K562 (cell line): Measurements from ENCODE around the gene MCAM. TPM values are rescaled to one million over a fixed set of nuclear protein-coding genes. Genes with fewer than 3 reads are reported as not detected.

Source experiments
- GATAD2A ChIP-seq: fragments of 450-650 bp; IDR thresholded peaks from 2 replicates; pipeline ENCODE4 v1.6.1; 2017
- RCOR1 ChIP-seq, 2 experiments: IDR thresholded peaks; 2 replicates each; pipeline ENCODE4 v1.6.1; 2012; ENCODE audit warnings: low read depth in 2 of 2, low read length in 2 of 2, borderline replicate concordance in 1 of 2, improper control_type of control experiment in 1 of 2
- RFX1 ChIP-seq: fragments of 450-650 bp; IDR thresholded peaks from 2 replicates; pipeline ENCODE4 v1.6.1; 2016; ENCODE audit warnings: mild to moderate bottlenecking, moderate library complexity
- TCF7L2 ChIP-seq: fragments of 150-350 bp; IDR thresholded peaks from 2 replicates; pipeline ENCODE4 v1.6.1; 2016; ENCODE audit warnings: low read depth, mild to moderate bottlenecking, low read length, moderate library complexity
- ZNF263 ChIP-seq: sonication (generic); formaldehyde crosslinking; IDR thresholded peaks from 2 replicates; pipeline ENCODE4 v1.8.0; 2022; ENCODE audit warnings: mild to moderate bottlenecking, missing genetic modification reagents, borderline replicate concordance
- ZNF740 ChIP-seq, 3 experiments: fragments of 200-800 bp in 1 of 3; sonication (Bioruptor generic) in 1 of 3; sonication (generic) in 1 of 3; formaldehyde crosslinking in 1 of 3; IDR thresholded peaks; 2 replicates each; pipeline versions ENCODE4 v1.6.1 to v1.8.0; 2016 to 2022; ENCODE audit warnings: mild to moderate bottlenecking in 2 of 3, missing compliant biosample characterization in 2 of 3, missing genetic modification characterization in 2 of 3, missing genetic modification reagents in 1 of 3
- polyA plus RNA-seq, 8 experiments: library from polyadenylated mRNA; depleted of rRNA in 4 of 8; stranded (reverse) in 5 of 8; unstranded in 3 of 8; fragments of >200 nt; fragmentation: Nextera tagmentation in 2 of 8; fragmentation: Illumina TruSeq in 1 of 8; extraction: Ambion mirVana in 2 of 8; extraction: Trizol in 1 of 8; gene quantifications; 2 replicates each; pipeline versions ENCODE4 v1.2.1 to v1.2.3, GENCODE V29; 2011 to 2014; ENCODE audit warnings: inconsistent platforms in 1 of 8, missing spikeins in 1 of 8
- total RNA-seq, 7 experiments: library from RNA; depleted of rRNA in 6 of 7; stranded (reverse); fragments of >200 nt in 6 of 7; fragmentation: Illumina TruSeq in 2 of 7; extraction: Trizol in 2 of 7; gene quantifications; 2 replicates each; pipeline versions ENCODE4 v1.2.1 to v1.2.3, GENCODE V29; 2011 to 2021; ENCODE audit warnings: low replicate concordance in 1 of 7
- TF ChIP-seq, protein P1 (sequence below): fragments of 250-450 bp; sonication (Bioruptor Pico); IDR thresholded peaks from 2 replicates; pipeline ENCODE4 v1.8.0; 2022; ENCODE audit warnings: inconsistent platforms
- TF ChIP-seq, protein P2 (sequence below): fragments of 200-600 bp; sonication (generic); IDR thresholded peaks from one replicate; pipeline ENCODE4 v1.6.1; 2012; ENCODE audit warnings: mild to moderate bottlenecking, low read depth, low read length, inconsistent platforms
- TF ChIP-seq, protein P3 (sequence below): fragments of 250-450 bp; sonication (Bioruptor Pico); IDR thresholded peaks from 2 replicates; pipeline ENCODE4 v1.9.0; 2021; ENCODE audit warnings: mild to moderate bottlenecking, inconsistent platforms

Gene MCAM
- total and polyA plus RNA-seq, 9 of the 15 experiments (the other 6 are each of a cell fraction or from before 2014, with no cell fraction given), result 14.7 to 118 (median 53.6) TPM

- TF ChIP-seq RCOR1 (IDR thresholded peaks at IDR 0.05; ENCODE audit: borderline replicate concordance in 1 of 2, low read depth in 2 of 2, low read length in 2 of 2) (peak in 1 of 2 experiments; percentile 61; a peak in 2 of 4 replicates), RFX1 (no peak), ZNF263 (CRISPR knock-in tag) (peak; percentile 60; the same call in 1 of the 2 replicates), ZNF740 (CRISPR knock-in tag; IDR thresholded peaks at IDR 0.05) (no peak), ZNF740 (tag; IDR thresholded peaks at IDR 0.05) (0 out of 4 replicates have a peak, but pooled peaks of 1 of the 2 experiments have one; percentile 25), TCF7L2 (no peak), GATAD2A (peak; percentile 92)
- TF ChIP-seq, protein P1, sequence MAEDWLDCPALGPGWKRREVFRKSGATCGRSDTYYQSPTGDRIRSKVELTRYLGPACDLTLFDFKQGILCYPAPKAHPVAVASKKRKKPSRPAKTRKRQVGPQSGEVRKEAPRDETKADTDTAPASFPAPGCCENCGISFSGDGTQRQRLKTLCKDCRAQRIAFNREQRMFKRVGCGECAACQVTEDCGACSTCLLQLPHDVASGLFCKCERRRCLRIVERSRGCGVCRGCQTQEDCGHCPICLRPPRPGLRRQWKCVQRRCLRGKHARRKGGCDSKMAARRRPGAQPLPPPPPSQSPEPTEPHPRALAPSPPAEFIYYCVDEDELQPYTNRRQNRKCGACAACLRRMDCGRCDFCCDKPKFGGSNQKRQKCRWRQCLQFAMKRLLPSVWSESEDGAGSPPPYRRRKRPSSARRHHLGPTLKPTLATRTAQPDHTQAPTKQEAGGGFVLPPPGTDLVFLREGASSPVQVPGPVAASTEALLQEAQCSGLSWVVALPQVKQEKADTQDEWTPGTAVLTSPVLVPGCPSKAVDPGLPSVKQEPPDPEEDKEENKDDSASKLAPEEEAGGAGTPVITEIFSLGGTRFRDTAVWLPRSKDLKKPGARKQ, result peak; percentile 31; the same call in 1 of the 2 replicates
- TF ChIP-seq, protein P2, sequence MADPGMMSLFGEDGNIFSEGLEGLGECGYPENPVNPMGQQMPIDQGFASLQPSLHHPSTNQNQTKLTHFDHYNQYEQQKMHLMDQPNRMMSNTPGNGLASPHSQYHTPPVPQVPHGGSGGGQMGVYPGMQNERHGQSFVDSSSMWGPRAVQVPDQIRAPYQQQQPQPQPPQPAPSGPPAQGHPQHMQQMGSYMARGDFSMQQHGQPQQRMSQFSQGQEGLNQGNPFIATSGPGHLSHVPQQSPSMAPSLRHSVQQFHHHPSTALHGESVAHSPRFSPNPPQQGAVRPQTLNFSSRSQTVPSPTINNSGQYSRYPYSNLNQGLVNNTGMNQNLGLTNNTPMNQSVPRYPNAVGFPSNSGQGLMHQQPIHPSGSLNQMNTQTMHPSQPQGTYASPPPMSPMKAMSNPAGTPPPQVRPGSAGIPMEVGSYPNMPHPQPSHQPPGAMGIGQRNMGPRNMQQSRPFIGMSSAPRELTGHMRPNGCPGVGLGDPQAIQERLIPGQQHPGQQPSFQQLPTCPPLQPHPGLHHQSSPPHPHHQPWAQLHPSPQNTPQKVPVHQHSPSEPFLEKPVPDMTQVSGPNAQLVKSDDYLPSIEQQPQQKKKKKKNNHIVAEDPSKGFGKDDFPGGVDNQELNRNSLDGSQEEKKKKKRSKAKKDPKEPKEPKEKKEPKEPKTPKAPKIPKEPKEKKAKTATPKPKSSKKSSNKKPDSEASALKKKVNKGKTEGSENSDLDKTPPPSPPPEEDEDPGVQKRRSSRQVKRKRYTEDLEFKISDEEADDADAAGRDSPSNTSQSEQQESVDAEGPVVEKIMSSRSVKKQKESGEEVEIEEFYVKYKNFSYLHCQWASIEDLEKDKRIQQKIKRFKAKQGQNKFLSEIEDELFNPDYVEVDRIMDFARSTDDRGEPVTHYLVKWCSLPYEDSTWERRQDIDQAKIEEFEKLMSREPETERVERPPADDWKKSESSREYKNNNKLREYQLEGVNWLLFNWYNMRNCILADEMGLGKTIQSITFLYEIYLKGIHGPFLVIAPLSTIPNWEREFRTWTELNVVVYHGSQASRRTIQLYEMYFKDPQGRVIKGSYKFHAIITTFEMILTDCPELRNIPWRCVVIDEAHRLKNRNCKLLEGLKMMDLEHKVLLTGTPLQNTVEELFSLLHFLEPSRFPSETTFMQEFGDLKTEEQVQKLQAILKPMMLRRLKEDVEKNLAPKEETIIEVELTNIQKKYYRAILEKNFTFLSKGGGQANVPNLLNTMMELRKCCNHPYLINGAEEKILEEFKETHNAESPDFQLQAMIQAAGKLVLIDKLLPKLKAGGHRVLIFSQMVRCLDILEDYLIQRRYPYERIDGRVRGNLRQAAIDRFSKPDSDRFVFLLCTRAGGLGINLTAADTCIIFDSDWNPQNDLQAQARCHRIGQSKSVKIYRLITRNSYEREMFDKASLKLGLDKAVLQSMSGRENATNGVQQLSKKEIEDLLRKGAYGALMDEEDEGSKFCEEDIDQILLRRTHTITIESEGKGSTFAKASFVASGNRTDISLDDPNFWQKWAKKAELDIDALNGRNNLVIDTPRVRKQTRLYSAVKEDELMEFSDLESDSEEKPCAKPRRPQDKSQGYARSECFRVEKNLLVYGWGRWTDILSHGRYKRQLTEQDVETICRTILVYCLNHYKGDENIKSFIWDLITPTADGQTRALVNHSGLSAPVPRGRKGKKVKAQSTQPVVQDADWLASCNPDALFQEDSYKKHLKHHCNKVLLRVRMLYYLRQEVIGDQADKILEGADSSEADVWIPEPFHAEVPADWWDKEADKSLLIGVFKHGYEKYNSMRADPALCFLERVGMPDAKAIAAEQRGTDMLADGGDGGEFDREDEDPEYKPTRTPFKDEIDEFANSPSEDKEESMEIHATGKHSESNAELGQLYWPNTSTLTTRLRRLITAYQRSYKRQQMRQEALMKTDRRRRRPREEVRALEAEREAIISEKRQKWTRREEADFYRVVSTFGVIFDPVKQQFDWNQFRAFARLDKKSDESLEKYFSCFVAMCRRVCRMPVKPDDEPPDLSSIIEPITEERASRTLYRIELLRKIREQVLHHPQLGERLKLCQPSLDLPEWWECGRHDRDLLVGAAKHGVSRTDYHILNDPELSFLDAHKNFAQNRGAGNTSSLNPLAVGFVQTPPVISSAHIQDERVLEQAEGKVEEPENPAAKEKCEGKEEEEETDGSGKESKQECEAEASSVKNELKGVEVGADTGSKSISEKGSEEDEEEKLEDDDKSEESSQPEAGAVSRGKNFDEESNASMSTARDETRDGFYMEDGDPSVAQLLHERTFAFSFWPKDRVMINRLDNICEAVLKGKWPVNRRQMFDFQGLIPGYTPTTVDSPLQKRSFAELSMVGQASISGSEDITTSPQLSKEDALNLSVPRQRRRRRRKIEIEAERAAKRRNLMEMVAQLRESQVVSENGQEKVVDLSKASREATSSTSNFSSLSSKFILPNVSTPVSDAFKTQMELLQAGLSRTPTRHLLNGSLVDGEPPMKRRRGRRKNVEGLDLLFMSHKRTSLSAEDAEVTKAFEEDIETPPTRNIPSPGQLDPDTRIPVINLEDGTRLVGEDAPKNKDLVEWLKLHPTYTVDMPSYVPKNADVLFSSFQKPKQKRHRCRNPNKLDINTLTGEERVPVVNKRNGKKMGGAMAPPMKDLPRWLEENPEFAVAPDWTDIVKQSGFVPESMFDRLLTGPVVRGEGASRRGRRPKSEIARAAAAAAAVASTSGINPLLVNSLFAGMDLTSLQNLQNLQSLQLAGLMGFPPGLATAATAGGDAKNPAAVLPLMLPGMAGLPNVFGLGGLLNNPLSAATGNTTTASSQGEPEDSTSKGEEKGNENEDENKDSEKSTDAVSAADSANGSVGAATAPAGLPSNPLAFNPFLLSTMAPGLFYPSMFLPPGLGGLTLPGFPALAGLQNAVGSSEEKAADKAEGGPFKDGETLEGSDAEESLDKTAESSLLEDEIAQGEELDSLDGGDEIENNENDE, result no peak
- TF ChIP-seq, protein P3, sequence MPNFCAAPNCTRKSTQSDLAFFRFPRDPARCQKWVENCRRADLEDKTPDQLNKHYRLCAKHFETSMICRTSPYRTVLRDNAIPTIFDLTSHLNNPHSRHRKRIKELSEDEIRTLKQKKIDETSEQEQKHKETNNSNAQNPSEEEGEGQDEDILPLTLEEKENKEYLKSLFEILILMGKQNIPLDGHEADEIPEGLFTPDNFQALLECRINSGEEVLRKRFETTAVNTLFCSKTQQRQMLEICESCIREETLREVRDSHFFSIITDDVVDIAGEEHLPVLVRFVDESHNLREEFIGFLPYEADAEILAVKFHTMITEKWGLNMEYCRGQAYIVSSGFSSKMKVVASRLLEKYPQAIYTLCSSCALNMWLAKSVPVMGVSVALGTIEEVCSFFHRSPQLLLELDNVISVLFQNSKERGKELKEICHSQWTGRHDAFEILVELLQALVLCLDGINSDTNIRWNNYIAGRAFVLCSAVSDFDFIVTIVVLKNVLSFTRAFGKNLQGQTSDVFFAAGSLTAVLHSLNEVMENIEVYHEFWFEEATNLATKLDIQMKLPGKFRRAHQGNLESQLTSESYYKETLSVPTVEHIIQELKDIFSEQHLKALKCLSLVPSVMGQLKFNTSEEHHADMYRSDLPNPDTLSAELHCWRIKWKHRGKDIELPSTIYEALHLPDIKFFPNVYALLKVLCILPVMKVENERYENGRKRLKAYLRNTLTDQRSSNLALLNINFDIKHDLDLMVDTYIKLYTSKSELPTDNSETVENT, result no peak
Measured at GRCh38 chr11:119339589-119340334, 22.8 kb upstream of the MCAM start (continued).
